SU-DHL-6 (cell line): ENCODE data around the gene RAET1G.

Source experiments
- H2AFZ ChIP-seq: fragments of 200-600 bp; sonication (generic); 2 replicates; pipeline ENCODE4 v1.6.1; 2014; ENCODE audit warnings: low read depth, mild to moderate bottlenecking, moderate library complexity, mixed read lengths, antibody characterized with exemption, low read length; ENCODE audit not compliant: severe bottlenecking
- H3F3A ChIP-seq: fragments of 200-600 bp; shearing (Covaris generic); 2 replicates; pipeline ENCODE4 v1.6.0; 2016; ENCODE audit warnings: antibody characterized with exemption, mild to moderate bottlenecking; ENCODE audit not compliant: insufficient read depth
- H3K27ac ChIP-seq: fragments of 200-600 bp; sonication (generic); 2 replicates; pipeline ENCODE4 v1.5.1; 2016; ENCODE audit warnings: low read depth, mild to moderate bottlenecking, low read length, moderate library complexity, mixed read lengths
- H3K27me3 ChIP-seq: fragments of 200-600 bp; sonication (generic), shearing (Covaris generic); 2 replicates; pipeline ENCODE4 v1.6.0; 2014; ENCODE audit warnings: mild to moderate bottlenecking, low read length
- H3K36me3 ChIP-seq: fragments of 200-600 bp; sonication (generic); 2 replicates; pipeline ENCODE4 v1.6.1; 2014; ENCODE audit warnings: mild to moderate bottlenecking, low read length, mixed read lengths
- H3K4me2 ChIP-seq: fragments of 300-600, 200-600 bp; shearing (Covaris generic), sonication (generic); 2 replicates; pipeline ENCODE4 v1.6.0; 2014; ENCODE audit warnings: low read length, low read depth, mild to moderate bottlenecking; ENCODE audit not compliant: poor library complexity, severe bottlenecking
- H3K4me3 ChIP-seq: fragments of 200-600 bp; sonication (generic); 2 replicates; pipeline ENCODE4 v1.5.1; 2014; ENCODE audit warnings: antibody characterized with exemption, low read length, mild to moderate bottlenecking, mixed read lengths; ENCODE audit not compliant: insufficient read depth, poor library complexity, severe bottlenecking
- H3K79me2 ChIP-seq: fragments of 200-600 bp; sonication (generic); 2 replicates; pipeline ENCODE4 v1.6.1; 2014; ENCODE audit warnings: mild to moderate bottlenecking, low read length, moderate library complexity; ENCODE audit not compliant: insufficient read depth
- H3K9ac ChIP-seq: fragments of 200-600 bp; sonication (generic); 2 replicates; pipeline ENCODE4 v1.7.0; 2014; ENCODE audit warnings: mild to moderate bottlenecking, low read length
- H3K9me2 ChIP-seq: fragments of 200-600 bp; sonication (generic); replicated peaks from 2 replicates; pipeline ENCODE4 v1.6.1; 2014; ENCODE audit warnings: low read length; ENCODE audit not compliant: insufficient read depth
- H3K9me3 ChIP-seq: fragments of 200-600 bp; sonication (generic); 2 replicates; pipeline ENCODE4 v1.6.1; 2014; ENCODE audit warnings: low read length, mixed read lengths; ENCODE audit not compliant: insufficient read depth
- H4K20me1 ChIP-seq: fragments of 200-600 bp; sonication (generic); 2 replicates; pipeline ENCODE4 v1.6.1; 2014; ENCODE audit warnings: low read depth, mild to moderate bottlenecking, antibody characterized with exemption, low read length, moderate library complexity, mixed read lengths
- CTCF ChIP-seq: fragments of 200-600 bp; sonication (generic); IDR thresholded peaks from one replicate; pipeline ENCODE4 v1.5.1; 2017; ENCODE audit warnings: antibody characterized with exemption, mild to moderate bottlenecking, low read length, moderate library complexity; ENCODE audit not compliant: insufficient read depth, poor library complexity, severe bottlenecking
- EZH2phosphoT487 ChIP-seq: fragments of 200-600 bp; sonication (generic), shearing (Covaris generic); conservative IDR thresholded peaks from 2 replicates; pipeline ENCODE4 v1.6.1; 2018; ENCODE audit warnings: mild to moderate bottlenecking, antibody characterized with exemption, low read length, moderate library complexity, mixed read lengths

The RAET1G gene

GRCh38 chr6:149897855-149898744, 24.8 kb downstream of the RAET1G start, which contains the start of gene RAET1E:
RAET1E (minus strand) TSS chr6:149898113; CDS start chr6:149890901, 7,212 bp downstream.
- no peak within 1 kb of the TSS for H2AFZ ChIP-seq
- no peaks in the 10 kb centered on the region for H3K36me3 ChIP-seq
- no peaks in the 10 kb centered on the region for H3K27me3 ChIP-seq
- no peaks in the 10 kb centered on the region for H3F3A ChIP-seq
- no peaks in the 10 kb centered on the region for H3K9me3 ChIP-seq
- H3K9me2 ChIP-seq: no peaks in the 10 kb centered on the region
- TF ChIP-seq EZH2phosphoT487 (no peak), CTCF (no peak)
- H3K79me2 ChIP-seq: no peaks in the 10 kb centered on the region
- no peak within 1 kb of the TSS for H3K4me2 ChIP-seq
- no peak within 1 kb of the TSS for H3K27ac ChIP-seq
- H3K9ac ChIP-seq: no peak within 1 kb of the TSS
- no peaks in the 10 kb centered on the region for H4K20me1 ChIP-seq
- no peak within 1 kb of the TSS for H3K4me3 ChIP-seq

DNA sequence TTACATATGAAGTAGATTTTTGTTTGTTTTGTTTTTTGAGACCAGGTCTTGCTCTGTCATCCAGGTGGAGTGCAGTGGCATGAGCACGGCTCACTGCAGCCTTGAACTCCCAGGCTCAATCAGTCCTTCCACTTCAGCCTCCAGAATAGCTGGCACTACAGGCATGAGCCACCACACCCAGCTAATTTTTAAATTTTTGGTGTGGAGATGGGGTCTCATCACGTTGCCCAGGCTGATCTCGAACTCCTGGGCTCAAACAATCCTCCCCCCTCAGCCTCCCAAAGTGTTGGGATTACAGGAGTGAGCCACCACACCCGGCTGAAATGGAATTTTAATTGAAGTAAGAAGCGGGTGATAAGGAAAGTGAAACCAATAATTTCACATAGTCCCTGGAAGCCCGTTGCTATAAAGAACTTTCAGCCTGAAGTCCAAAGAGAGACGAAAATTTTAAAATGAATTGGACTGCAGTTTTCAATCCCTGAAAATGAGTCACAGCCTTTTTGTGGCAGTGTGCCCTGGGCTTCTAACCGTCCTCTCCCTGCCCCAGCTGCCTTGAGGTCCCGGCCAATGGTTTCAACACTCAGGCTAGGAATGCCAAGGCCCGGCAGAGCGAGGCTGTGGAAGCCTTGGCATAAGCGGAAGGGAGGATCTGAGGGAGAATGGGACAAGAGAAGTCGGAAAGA, 25.8 kb downstream of the RAET1G start:
- TF ChIP-seq CTCF: no peak
- TF ChIP-seq EZH2phosphoT487: no peak
- H2AFZ ChIP-seq: no peak overlapping the region
- H3K27me3 ChIP-seq: no peaks in the 10 kb centered on the region
- H3K9me2 ChIP-seq: no peaks in the 10 kb centered on the region
- no peak overlapping the region for H3K4me3 ChIP-seq
- no peaks in the 10 kb centered on the region for H4K20me1 ChIP-seq
- H3K79me2 ChIP-seq: no peaks in the 10 kb centered on the region
- H3F3A ChIP-seq: no peaks in the 10 kb centered on the region
- no peak overlapping the region for H3K4me2 ChIP-seq
- no peak overlapping the region for H3K9ac ChIP-seq
- no peaks in the 10 kb centered on the region for H3K36me3 ChIP-seq
- no peak overlapping the region for H3K27ac ChIP-seq
- no peaks in the 10 kb centered on the region for H3K9me3 ChIP-seq

- H3K27me3 ChIP-seq: no peaks in the 10 kb centered on the region
- H3K9me3 ChIP-seq: no peaks in the 10 kb centered on the region
- H2AFZ ChIP-seq: no peak overlapping the region
- TF ChIP-seq CTCF (no peak), EZH2phosphoT487 (no peak)
- H3K36me3 ChIP-seq: no peaks in the 10 kb centered on the region
- H3K9ac ChIP-seq: no peak overlapping the region
- no peak overlapping the region for H3K4me3 ChIP-seq
- H3F3A ChIP-seq: no peaks in the 10 kb centered on the region
- no peak overlapping the region for H3K27ac ChIP-seq
- no peaks in the 10 kb centered on the region for H3K79me2 ChIP-seq
- H4K20me1 ChIP-seq: no peaks in the 10 kb centered on the region
- no peak overlapping the region for H3K4me2 ChIP-seq
- H3K9me2 ChIP-seq: no peaks in the 10 kb centered on the region
These were observed 26.4 kb downstream of the RAET1G start for GRCh38 chr6:149896491-149896890.
